Embryonic facial prominence (tissue), 1 donor: ENCODE measurements around the gene PDE6A.
"Not testable (repeated sequence)": the region's sequence is repeated elsewhere in the genome, so short reads cannot be mapped to it uniquely, and the experiment has no call there.

Experiments
- DNase-seq: peaks from one replicate; pipeline ENCODE4 v3.0.0-alpha.2; 2016; ENCODE audit errors: extremely low spot score

PDE6A gene

GRCh38 chr5:149951138-149951749 is 6.7 kb upstream of the PDE6A start:
- no peak for DNase-seq

DNA sequence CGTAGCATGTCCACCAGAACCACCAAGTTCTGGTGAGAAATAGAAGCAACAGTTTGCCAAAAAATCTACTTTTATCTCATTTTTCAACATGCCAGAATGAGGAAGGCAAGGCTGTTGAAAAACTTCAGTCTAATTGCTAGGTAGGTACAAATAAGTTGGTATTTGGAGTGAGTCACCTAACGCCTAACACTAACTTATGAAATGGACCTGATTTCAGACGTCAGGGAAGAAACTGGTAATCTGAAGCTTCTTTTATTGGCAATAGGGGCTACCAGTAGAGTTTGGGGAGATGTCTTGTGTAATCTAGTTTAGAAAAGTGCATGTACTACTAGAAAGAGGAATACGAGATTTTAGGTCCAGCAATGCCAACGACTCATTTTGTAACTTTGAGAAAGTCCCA is 4.4 kb upstream of the PDE6A start:
- DNase-seq: no peak

- no peak for DNase-seq
These were observed 1.5 kb upstream of the PDE6A start for GRCh38 chr5:149946118-149946517.

- not testable (repeated sequence) for DNase-seq
These were observed 1.2 kb downstream of the PDE6A start for GRCh38 chr5:149943177-149943949.

DNA sequence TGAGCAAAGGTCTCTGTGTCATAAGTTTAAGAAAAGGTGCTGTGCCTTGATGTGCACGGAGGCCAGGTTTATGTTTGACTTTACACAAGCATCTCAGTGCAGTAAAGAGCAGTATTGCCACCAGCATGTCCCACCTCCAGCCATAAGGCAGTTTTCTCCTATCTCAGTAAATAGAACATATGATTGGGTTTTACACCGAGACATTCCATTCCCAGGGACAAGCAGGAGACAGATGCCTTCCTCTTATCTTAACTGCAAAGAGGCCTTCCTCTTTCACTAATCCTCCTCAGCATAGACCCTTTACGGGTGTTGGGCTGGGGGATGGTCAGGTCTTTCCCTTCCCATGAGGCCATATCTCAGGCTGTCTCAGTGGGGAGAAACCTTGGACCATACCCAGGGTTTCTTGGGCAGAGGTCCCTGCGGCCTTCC is 1.8 kb downstream of the PDE6A start:
- DNase-seq: not testable (repeated sequence)

GRCh38 chr5:149942199-149942598 is 2.4 kb downstream of the PDE6A start:
- no peak for DNase-seq

GRCh38 chr5:149941795-149942194 is 2.8 kb downstream of the PDE6A start:
- no peak for DNase-seq

GRCh38 chr5:149940941-149941644 is 3.5 kb downstream of the PDE6A start:
- no peak for DNase-seq

GRCh38 chr5:149940077-149940574 is 4.5 kb downstream of the PDE6A start:
- DNase-seq: no peak

DNA sequence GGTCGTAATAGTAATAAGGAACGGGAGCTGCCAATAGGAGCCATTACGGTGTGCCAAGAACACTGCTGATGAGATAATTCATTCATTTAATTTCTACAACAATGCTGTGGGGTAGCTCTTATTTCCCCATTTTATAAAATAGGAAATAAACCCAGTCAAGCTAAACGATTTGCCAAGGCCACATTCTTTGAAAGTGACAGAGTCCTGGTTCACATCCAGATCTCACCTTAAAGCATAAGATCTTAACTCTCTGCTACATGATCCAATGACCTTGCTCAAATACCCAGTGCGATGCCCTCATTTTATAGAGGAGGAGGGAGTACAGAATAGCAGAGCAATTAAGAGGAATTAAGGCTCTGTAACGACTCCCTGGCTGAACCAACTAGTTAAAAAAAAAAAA is 5.0 kb downstream of the PDE6A start:
- DNase-seq: no peak

DNA sequence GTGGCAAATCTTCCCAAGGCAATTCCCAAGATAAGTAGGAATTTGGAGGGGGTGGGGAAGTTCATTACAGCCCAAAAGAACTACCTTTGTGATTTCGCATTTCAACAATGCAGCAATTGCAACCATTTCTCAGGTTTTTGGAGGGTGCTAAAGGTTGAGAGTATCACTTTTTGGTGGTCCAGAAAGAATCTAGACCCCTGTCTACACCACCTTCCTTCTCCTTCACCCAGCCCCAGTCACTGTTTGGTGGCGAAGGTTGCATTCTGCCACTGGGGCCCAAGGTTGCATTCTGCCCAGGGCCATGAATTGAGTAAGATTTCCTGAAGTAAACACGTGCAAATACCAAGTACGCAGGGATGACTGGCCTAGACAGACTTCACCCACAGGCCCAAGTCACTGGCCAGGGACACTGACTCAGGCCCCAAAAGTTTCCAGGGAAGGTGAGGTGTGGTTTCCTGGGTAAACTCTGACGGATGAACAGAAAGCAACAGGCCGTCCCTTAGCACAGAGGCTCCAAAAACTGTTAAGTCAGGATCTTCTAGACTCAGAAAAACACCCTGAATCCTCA is 5.7 kb downstream of the PDE6A start:
- DNase-seq: no peak

DNA sequence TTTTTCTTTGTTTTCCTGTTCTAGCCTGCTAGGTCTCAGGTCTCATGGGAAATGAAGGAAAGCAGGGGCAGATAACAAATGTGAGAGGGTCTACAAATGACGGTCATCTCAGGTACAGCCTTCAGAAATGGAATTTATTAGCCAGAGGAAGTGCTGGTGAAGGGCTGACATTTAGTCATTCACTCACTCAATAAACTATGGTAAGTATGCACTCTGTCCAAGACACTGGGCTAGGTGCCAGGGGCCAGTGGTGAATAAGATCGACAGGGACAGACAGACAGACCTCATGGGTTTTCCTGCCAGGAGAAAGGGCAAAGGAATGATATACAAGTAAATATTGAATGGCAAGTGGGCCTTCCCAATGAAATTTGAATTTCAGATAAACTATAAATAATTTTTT is 6.3 kb downstream of the PDE6A start:
- DNase-seq: no peak

DNA sequence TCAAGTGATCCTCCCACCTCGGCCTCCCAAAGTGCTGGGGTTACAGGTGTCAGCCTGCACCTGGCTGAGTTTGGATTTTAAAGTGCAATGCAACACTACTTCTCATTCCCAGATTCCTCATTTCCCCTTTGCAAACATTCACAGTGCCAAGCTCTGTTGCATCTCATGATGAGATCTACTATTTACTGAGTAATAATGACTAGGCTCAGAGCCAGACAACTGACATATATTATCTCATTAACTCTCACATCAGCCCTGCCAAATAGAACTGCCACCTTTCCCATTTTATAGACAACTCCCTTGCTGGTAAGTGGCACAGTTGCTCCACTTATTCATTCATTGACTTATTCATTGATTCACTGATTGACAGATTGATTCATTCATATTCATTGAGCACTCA is 7.0 kb downstream of the PDE6A start:
- DNase-seq: no peak

GRCh38 chr5:149936700-149937091 is 7.9 kb downstream of the PDE6A start:
- no peak for DNase-seq

- no peak for DNase-seq
These were observed 8.4 kb downstream of the PDE6A start for GRCh38 chr5:149936044-149936699.

- no peak for DNase-seq
These were observed 9.1 kb downstream of the PDE6A start for GRCh38 chr5:149935431-149935901.

GRCh38 chr5:149932445-149933350 is 11.9 kb downstream of the PDE6A start:
- no peak for DNase-seq

- no peak for DNase-seq
These were observed 12.6 kb downstream of the PDE6A start for GRCh38 chr5:149931992-149932436.

DNA sequence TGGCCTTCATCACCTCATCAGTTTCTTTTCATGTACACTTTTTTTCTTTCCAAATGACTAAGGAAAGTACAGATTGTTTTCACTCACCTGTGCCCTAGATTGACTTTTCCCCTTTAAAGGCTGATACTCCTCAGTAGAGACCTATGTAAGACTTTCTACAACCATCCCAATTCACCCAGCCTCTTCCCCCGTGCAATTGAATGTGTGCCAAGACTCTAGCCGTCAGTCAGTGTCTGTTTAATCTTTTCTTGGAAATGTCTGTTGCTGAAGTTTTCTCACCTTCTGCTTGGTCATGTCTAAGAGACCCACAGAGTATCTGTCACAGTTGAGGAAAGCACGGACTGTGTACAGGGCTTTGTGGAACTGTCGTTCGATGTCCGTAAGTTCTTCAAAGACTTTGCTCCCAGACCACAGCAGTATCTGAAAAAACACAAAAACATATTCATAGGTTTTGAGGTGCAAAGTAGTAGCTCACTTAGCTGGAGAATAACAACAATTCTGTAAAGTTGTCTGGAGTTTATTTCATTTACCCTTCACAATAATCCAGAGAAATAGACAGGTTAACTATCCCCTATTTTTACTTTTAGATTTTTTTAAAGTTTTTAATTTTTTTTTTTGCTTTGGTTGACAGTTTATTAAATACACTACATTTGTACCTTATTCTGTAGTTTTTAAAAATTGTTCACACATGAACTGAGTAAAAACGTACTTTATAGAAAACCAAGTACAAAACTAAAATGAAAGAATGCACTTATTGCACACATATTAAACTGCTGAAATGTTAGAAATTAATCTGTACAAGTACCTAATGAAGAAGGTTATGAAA is 13.6 kb downstream of the PDE6A start:
- no peak for DNase-seq
